HG03280 (cell line): Measurements from ENCODE around the gene FOXM1.

Experiments
- ATAC-seq: cut with Tn5 transposase; IDR thresholded peaks from one replicate; pipeline ENCODE4 v1.9.1; 2021; ENCODE audit warnings: mild to moderate bottlenecking, moderate library complexity; ENCODE audit not compliant: unreplicated experiment

The FOXM1 gene

GRCh38 chr12:2877047-2877952, at the start of gene FOXM1, which contains the start of gene RHNO1:
FOXM1 (minus strand) TSS chr12:2877174; CDS start chr12:2874478, 2,696 bp downstream.
RHNO1 (plus strand) TSS chr12:2877223; CDS start chr12:2885367, 8,144 bp downstream.
- ATAC-seq = peak; percentile 82

DNA sequence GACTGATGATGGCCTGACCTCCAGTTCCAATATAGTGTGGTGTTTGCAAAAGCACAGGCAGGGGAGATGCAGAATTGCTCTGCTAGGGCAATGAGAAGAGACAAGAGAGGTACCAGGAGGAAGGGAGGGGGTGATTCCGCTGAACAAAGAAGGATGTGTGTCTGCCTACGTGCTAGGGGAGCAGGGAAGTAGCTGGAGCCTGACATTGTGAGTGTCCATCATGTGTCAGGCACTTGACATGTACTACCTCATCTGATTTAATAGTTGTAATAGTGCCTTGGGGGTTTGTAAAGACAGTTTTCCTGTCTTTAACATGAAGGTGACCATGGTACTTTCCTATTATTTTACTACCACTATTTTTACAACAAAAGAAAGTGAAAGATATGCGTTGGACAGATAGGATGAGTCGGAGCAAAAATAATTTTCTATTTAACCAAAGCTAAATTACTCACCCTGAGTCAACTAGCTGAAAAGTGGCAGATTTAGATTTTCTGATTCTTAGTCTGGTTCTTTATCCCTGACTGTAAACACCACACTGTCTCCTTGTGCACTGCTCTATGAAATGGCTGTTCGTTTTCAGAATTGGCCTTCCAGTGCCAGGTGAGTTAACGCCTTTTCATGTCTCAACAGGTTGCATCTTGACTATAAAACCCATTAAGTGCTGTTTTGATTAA, 48.5 kb upstream of the FOXM1 start:
- no peak for ATAC-seq

DNA sequence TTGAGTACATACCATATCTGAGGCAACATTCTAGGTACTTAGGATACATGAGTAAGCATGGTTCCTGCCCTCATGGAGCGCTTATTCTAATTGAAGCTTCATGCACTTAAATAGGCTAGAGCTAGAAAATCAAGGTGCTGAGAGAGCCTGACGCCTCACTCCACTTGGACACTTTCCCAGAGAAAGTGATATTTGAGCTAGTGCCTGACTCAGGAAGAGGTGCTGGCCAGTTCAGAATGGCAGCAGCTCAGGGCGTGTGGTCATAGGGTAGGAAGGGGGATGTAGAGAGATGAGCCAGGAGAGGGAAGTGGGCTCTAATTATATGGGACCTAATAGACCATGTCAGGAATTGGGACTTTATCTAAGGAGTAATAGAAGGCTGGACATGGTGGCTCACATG, 47.0 kb upstream of the FOXM1 start:
- ATAC-seq = no peak

GRCh38 chr12:2923057-2923456, 46.1 kb upstream of the FOXM1 start:
- no peak for ATAC-seq

GRCh38 chr12:2922329-2922728, 45.4 kb upstream of the FOXM1 start:
- ATAC-seq = no peak

DNA sequence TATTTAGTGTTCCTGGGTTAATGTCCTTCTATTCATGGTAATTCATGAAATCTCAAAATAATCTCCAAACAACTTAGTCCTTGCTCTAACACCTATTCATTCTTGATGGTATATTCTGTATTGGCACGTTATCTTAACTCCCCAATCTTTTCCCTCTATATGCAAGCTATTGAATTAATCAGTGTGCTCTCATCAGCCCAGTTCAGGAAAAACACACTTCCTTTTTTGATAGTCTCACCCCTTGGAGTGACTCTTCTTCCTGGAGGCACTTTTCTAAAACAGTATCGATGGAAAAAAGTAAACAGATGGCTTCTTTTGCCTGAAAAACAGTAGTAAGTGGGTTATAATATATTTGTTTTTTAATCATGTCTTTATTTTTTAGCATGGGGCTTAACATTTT, 42.3 kb upstream of the FOXM1 start:
- ATAC-seq = no peak

GRCh38 chr12:2912216-2912575, 35.2 kb upstream of the FOXM1 start:
- ATAC-seq = no peak

GRCh38 chr12:2904260-2904659, 27.3 kb upstream of the FOXM1 start:
- ATAC-seq = no peak

DNA sequence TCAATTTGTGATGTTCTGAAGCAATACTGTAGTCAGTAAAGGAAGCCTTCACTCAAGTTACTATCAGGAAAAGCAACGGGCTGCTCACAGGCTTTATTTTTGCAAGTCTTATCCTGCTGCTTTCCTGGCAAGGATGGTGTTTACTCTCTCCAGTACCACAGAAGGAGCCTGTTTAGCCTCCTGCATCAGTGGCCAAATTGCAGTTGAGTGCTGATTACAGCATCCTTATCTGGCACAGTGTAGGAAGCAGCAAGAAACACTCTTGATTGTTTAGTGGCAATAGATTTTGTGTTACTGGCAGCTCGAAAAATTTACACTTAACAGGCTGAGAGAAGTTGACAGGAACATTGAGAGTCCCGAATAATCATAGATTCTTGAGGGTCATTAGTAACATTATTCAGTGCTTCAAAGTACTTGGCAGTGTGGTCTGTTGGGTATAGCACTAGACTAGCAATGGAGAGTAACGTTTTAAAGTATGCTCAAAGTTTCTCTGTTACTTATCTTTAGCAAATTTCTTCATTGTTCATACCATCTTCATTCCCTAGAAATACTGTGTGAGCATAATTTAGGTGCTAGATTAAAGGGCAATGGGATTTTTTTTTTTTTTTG, 25.4 kb upstream of the FOXM1 start:
- ATAC-seq = no peak

DNA sequence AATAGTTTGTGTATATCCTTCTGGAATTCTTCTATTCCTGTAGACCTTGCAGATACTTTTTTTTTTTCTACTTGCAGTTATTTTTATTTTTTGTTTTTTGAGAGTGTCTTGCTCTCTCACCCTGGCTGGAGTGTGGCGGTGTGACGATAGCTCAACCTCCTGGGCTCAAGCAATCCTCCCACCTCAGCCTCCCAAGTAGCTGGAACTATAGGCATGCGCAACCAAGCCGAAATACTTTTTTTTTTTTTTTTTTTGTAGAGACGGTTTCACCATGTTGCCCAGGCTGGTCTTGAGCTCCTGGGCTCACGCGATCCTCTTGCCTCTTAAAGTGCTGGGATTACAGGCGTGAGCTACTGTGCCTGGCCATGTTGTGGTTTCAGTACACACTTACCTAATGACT, 23.7 kb upstream of the FOXM1 start:
- no peak for ATAC-seq

DNA sequence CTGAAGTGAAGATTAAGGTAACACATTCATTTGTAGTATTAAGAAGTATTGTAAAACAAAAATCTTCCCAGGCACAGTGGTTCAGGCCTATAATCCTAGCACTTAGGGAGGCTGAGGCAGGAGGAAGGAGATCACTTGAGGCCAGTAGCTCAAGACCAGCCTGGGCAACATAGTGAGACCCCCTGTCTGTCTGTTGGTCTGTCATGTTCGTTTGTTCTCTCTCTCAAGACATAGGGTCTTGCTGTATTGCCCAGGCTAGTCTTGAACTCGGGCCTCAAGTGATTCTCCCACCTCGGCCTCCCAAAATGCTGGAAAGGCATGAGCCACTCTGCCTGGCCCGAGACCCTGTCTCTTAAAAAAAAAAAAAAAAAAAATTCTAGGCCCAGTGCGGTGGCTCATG, 20.4 kb upstream of the FOXM1 start:
- no peak for ATAC-seq

DNA sequence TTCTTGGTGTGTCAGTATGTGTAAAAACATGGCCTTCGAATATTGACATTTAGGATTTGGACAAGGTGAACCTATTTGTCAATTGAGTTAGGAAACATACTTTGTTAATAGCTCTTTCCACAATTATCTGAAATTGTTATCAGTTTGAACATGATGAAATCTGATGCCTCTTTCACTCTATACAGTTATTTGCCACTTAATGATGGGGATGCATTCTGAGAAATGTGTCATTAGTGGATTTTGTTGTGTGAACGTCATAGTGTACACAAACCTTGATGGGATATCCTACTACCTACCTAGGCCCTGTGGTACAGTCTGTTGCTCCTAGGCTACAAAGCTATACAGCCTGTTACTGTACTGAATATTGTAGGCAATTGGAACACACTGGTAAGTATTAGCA, 18.5 kb upstream of the FOXM1 start:
- ATAC-seq = no peak

DNA sequence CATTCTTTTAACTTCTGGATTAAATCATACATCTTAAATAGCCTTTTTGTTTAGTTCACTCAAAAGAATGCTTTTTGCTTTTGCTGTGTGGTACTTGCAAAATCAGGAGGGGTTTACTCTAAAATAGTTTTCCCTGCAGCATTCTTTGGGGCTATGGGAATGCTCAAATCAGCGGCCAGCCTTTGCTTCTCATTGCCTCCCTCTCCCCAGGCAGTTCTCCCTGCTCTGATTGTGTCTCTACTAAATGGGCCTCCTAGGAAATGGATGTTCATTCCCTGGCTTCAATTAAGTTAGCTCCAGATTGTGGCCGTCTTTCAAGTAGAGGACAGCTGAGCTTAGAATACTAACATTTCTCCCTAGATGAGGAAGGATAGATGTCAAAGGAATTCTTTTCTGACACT, 18.1 kb upstream of the FOXM1 start:
- ATAC-seq = no peak

DNA sequence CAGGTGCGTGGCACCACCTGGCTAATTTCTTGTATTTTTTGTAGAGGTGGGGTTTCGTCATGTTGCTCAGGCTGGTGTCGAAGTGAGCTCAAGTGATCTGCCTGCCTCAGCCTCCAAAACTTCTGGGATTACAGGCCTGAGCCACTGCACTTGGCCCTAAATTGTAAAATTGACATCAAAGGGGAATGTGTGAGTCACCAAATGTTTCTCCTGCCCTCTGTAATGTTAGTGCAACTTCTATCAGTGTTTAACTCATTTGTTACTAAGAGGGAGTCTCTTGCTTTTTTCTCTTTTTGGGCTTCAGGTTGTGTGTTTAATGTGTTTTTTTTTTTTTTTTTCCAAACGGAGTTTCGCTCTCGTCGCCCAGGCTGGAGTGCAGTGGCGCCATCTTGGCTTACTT, 16.0 kb upstream of the FOXM1 start:
- ATAC-seq = no peak

DNA sequence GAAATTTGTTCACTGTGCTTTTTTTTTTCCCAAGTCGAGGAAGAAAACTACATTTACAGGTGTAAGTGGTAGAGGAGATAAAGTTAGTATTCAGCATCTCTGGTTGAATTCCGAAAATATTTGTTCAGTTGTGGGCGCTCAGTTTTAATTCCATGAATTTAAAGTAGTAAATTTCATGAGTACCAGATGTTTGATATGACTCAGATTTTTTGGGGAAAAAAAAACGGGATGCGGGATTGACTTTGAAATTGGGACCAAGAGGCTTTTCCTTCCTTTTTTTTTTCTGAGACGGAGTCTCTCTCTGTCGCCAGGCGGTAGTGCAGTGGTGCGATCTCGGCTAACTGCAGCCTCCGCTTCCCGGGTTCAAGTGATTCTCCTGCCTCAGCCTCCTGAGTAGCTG, 15.3 kb upstream of the FOXM1 start:
- ATAC-seq = no peak

DNA sequence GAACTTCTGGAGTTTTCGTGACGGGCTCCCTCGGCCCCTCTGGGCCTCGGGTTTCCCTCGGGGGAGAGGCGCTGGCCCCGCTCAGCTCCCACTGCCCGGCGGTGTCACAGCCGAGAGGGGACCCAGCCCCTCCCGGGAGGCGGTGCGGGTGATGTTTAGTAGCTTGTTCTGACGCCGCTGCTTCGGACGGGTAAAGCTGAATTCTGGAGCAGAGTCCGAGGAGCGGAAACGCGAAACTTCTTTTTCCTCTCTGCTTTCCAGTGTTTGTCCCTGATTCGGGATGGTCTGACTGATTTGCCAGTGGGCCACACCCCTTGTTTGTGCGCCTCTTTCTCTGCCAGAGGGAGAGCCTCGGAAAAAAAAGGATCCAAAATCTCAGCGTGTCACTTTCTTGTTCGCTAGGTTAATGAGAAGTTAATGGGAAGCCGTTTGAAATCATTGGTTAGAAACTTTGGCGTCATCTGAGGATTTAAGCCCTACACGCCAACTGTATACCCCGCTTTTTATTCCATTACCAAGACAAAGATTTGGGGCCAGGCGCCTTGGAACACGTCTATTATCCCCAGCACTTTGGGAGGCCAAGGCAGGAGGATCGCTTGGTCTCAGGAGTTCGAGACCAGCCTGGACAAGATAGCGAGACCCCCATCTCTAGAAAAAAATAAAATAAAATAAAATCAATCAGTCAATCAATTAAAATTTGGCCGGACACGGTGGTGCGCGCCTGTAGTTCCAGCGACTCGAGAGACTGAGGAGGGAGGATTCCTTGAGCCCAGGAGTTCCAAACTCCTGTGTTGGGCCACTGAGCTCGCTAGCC, 14.5 kb upstream of the FOXM1 start:
- peak; percentile 20 for ATAC-seq

GRCh38 chr12:2890388-2891239, 13.6 kb upstream of the FOXM1 start, which contains the start of gene TULP3:
TULP3 (plus strand) TSS chr12:2890891; CDS start chr12:2890948, 57 bp downstream.
- ATAC-seq = peak; percentile 97

GRCh38 chr12:2890001-2890387, 13.0 kb upstream of the FOXM1 start:
- ATAC-seq = no peak

GRCh38 chr12:2886768-2887450, 9.9 kb upstream of the FOXM1 start:
- no peak for ATAC-seq
